ENCODE results near the gene HNRNPA0.
A peak's percentile ranks its signal among the peaks of the same experiment; 100 is the strongest.
"Not testable (repeated sequence)": the region's sequence is repeated elsewhere in the genome, so short reads cannot be mapped to it uniquely, and the experiment has no call there.

HNRNPA0 gene
- total RNA-seq: 212 to 305 (median 214) reads per million in 3 experiments

GRCh38 chr5:137754188-137754960 lies at the start of gene HNRNPA0:
Gene HNRNPA0, minus strand, starts transcription at chr5:137754363. Its CDS starts 297 bp downstream, at chr5:137754066.
- peak; percentile 98 for DNase-seq

- DNase-seq: no peak
These were observed 48.4 kb upstream of the HNRNPA0 start for GRCh38 chr5:137802282-137803210.

- DNase-seq: no peak
These were observed 46.7 kb upstream of the HNRNPA0 start for GRCh38 chr5:137800700-137801411.

- no peak for DNase-seq
These were observed 42.1 kb upstream of the HNRNPA0 start for GRCh38 chr5:137796279-137796678.

- no peak for DNase-seq
These were observed 40.7 kb upstream of the HNRNPA0 start for GRCh38 chr5:137794863-137795262.

GRCh38 chr5:137792303-137792702 lies 38.1 kb upstream of the HNRNPA0 start:
- DNase-seq: no peak

GRCh38 chr5:137791799-137792198 lies 37.6 kb upstream of the HNRNPA0 start:
- DNase-seq: no peak

GRCh38 chr5:137791387-137791786 lies 37.2 kb upstream of the HNRNPA0 start:
- no peak for DNase-seq

- not testable (repeated sequence) for DNase-seq
These were observed 34.4 kb upstream of the HNRNPA0 start for GRCh38 chr5:137788560-137788959.

GRCh38 chr5:137782984-137783536 lies 28.9 kb upstream of the HNRNPA0 start:
- no peak for DNase-seq

GRCh38 chr5:137782055-137782454 lies 27.9 kb upstream of the HNRNPA0 start:
- DNase-seq: no peak

GRCh38 chr5:137778772-137779564 lies 24.8 kb upstream of the HNRNPA0 start:
- peak; percentile 5 for DNase-seq

- DNase-seq: not testable (repeated sequence)
These were observed 13.8 kb upstream of the HNRNPA0 start for GRCh38 chr5:137767937-137768336.

GRCh38 chr5:137761566-137761965 lies 7.4 kb upstream of the HNRNPA0 start:
- no peak for DNase-seq

- DNase-seq: no peak
These were observed 6.8 kb upstream of the HNRNPA0 start for GRCh38 chr5:137760719-137761516.

- no peak for DNase-seq
These were observed 6.1 kb upstream of the HNRNPA0 start for GRCh38 chr5:137760294-137760693.

GRCh38 chr5:137758715-137759306 lies 4.6 kb upstream of the HNRNPA0 start:
- DNase-seq: no peak

- no peak for DNase-seq
These were observed 4.0 kb upstream of the HNRNPA0 start for GRCh38 chr5:137758121-137758520.

GRCh38 chr5:137757634-137758033 lies 3.5 kb upstream of the HNRNPA0 start:
- no peak for DNase-seq

- DNase-seq: no peak
These were observed 999 bp upstream of the HNRNPA0 start for GRCh38 chr5:137754961-137755762.

All from central memory CD4-positive, alpha-beta T cell (primary cell).